Pancreas (tissue), 10 donors: ENCODE data around the gene S100A1. TPM values are rescaled to one million over a fixed set of nuclear protein-coding genes. Genes with fewer than 3 reads are reported as not detected.

ENCODE experiments used
- ATAC-seq, 4 donors: fragments of 200-7000 bp; cut with Tn5 transposase; one replicate each; pipeline versions ENCODE4 v1.8.0 to v1.9.1; 2020; ENCODE audit warnings: mild to moderate bottlenecking in 4 of 4, moderate library complexity in 4 of 4
- DNase-seq, 6 donors: peaks; one replicate each; pipeline ENCODE4 v3.0.0-alpha.2; 2020
- FAIRE-seq: peaks from 2 replicates; lab custom pipeline; 2012; peaks lifted over from hg19 to GRCh38; lab: Jason Lieb, UNC
- H3K27ac ChIP-seq, 4 donors: fragments of 200-600 bp; sonication (generic); 1 replicate in 3 of 4; 2 replicates in 1 of 4; pipeline versions ENCODE4 v1.5.0 to v1.8.0; 2020
- H3K27me3 ChIP-seq, 4 donors: fragments of 200-600 bp; one replicate each; pipeline ENCODE4 v1.8.0; 2021
- H3K36me3 ChIP-seq, 3 donors: fragments of 200-600 bp; sonication (generic) in 1 of 3; one replicate each; pipeline versions ENCODE4 v1.5.0 to v1.8.0; 2020 to 2021
- H3K4me1 ChIP-seq, 3 donors: fragments of 200-600 bp; one replicate each; pipeline ENCODE4 v1.8.0; 2021
- H3K4me3 ChIP-seq, 4 donors: fragments of 200-600 bp; sonication (generic) in 2 of 4; one replicate each; pipeline versions ENCODE4 v1.5.0 to v1.8.0; 2020 to 2021
- H3K9me3 ChIP-seq, 4 donors: fragments of 200-600 bp; one replicate each; pipeline ENCODE4 v1.8.0; 2021
- CTCF ChIP-seq, 4 donors: fragments of 200-600 bp; sonication (generic) in 3 of 4; IDR thresholded peaks; one replicate each; pipeline versions ENCODE4 v1.5.0 to v1.8.0; 2021; ENCODE audit warnings: antibody characterized with exemption in 4 of 4
- WGBS, 2 donors: extraction: QIAGEN DNeasy Blood & Tissue Kit; methylation state at CpG; one replicate each; pipeline ENCODE4 v1.1.7; 2013; 5-methylcytosine and 5-hydroxymethylcytosine counted together
- intact Hi-C, 3 donors: fragments of 100-400 bp; cut with DNase I; formaldehyde crosslinking; loops; one replicate each; pipeline versions ENCODE4 v1.11.1 to v1.14.2; 2022
- polyA plus RNA-seq, 2 donors: library from polyadenylated mRNA; stranded (reverse); fragments of 200-250 nt; gene quantifications; one replicate each; pipeline ENCODE4 v1.2.3, GENCODE V29; 2013
- total RNA-seq, 6 donors: library from RNA; stranded (reverse); fragmentation: NEBNext Ultra II Directional in 4 of 6; extraction: Animal tissue kit (Norgen Biotek cat#: 25700) in 4 of 6; gene quantifications; one replicate each; pipeline versions ENCODE4 v1.2.1 to v1.2.4, GENCODE V29; 2021 to 2023
- donor health status: healthy with polysubstance abuse.
- donor health status: DM: no; HTN: no; CAD: no; lungs with moderate emphysema.
- donor health status: DM: no; HTN: no; CAD: no.
- donor health status: control.
- donor health status: control.
- donor health status: Bipolar disorder and iron deficiency.
- donor health status: DM: yes; HTN: yes; CAD: no.
- donor health status: DM: no; HTN: no; CAD: no.
- donor health status: DM: no; HTN: no; CAD: no.
- donor health status: DM: yes; HTN: yes; CAD: no.

Gene S100A1
- total and polyA plus RNA-seq, 8 donors: 1.9 to 14.0 (median 4.0) TPM

- intact Hi-C loops: loop anchor here in 1 of 3 donors (10.0 kb wide), 1 partner anchor 55 kb away; no protein-coding TSS in a partner anchor
- ATAC-seq (no peak), DNase-seq (peak in 2 of 6 donors; percentile 42 to 47), FAIRE-seq (no peak)
- Histone ChIP-seq H3K4me3 (no peak overlapping the region), H3K36me3 (no peaks in the 10 kb centered on the region), H3K4me1 (peaks cover 0 to 9% (median 0%) of the 10 kb centered on the region in 3 donors), H3K27me3 (no peaks in the 10 kb centered on the region), H3K9me3 (no peaks in the 10 kb centered on the region), H3K27ac (no peak overlapping the region)
- no peak for TF ChIP-seq CTCF (IDR thresholded peaks at IDR 0.05)
- whole genome bisulfite sequencing, 2 donors: 88 to 100% methylated on average over 1 of the region's 1 CpG
Observed at GRCh38 chr1:153629971-153630370, 1.7 kb downstream of the S100A1 start.

- Histone ChIP-seq H3K36me3 (no peaks in the 10 kb centered on the region), H3K9me3 (no peaks in the 10 kb centered on the region), H3K4me1 (peaks cover 0 to 12% (median 0%) of the 10 kb centered on the region in 3 donors), H3K27me3 (no peaks in the 10 kb centered on the region), H3K4me3 (no peak overlapping the region), H3K27ac (no peak overlapping the region)
- no peak for TF ChIP-seq CTCF (IDR thresholded peaks at IDR 0.05)
- DNase-seq (peak in 2 of 6 donors; percentile 31 to 50), FAIRE-seq (no peak), ATAC-seq (no peak)
- intact Hi-C loops: no loop called here
- WGBS, 2 donors: 77 to 87% methylated on average over 7 of the region's 7 CpGs
Observed at GRCh38 chr1:153630384-153630783, 2.1 kb downstream of the S100A1 start.

- Histone ChIP-seq H3K4me3 (no peak overlapping the region), H3K27ac (no peak overlapping the region), H3K36me3 (peaks cover 0 to 5% (median 2%) of the 10 kb centered on the region in 3 donors), H3K9me3 (no peaks in the 10 kb centered on the region), H3K4me1 (peaks cover 4 to 17% (median 6%) of the 10 kb centered on the region in 3 donors), H3K27me3 (no peaks in the 10 kb centered on the region)
- FAIRE-seq: no peak
- no peak for TF ChIP-seq CTCF (IDR thresholded peaks at IDR 0.05)
- DNase-seq: peak in 3 of 6 donors; percentile 13 to 22 (median 16)
- 70 to 74% methylated on average over 10 of the region's 10 CpGs for WGBS, 2 donors
- intact Hi-C loops: no loop called here
- ATAC-seq: no peak
Observed at GRCh38 chr1:153631047-153632022, 3.1 kb downstream of the S100A1 start.

- peak overlapping the region; percentile 99 to 100 (median 100) for H3K27ac ChIP-seq
- intact Hi-C loops: no loop called here
- no peaks in the 10 kb centered on the region for H3K27me3 ChIP-seq
- peak; percentile 3 to 19 (median 14) for ATAC-seq
- 45 to 54% methylated on average over 18 of the region's 18 CpGs for WGBS, 2 donors
- DNase-seq: no peak
- no peak for TF ChIP-seq CTCF (IDR thresholded peaks at IDR 0.05)
- H3K36me3 ChIP-seq: peaks cover 0 to 23% (median 8%) of the 10 kb centered on the region in 3 donors
- H3K9me3 ChIP-seq: no peaks in the 10 kb centered on the region
- H3K4me3 ChIP-seq: peak overlapping the region in 3 of 4 donors; percentile 75 to 92 (median 86)
- no peak for FAIRE-seq
- peaks cover 11 to 32% (median 26%) of the 10 kb centered on the region in 3 donors for H3K4me1 ChIP-seq
Observed at GRCh38 chr1:153633161-153633753, 5.0 kb downstream of the S100A1 start.
